ENCODE measurements around the gene MORC2.

MORC2 gene

DNA sequence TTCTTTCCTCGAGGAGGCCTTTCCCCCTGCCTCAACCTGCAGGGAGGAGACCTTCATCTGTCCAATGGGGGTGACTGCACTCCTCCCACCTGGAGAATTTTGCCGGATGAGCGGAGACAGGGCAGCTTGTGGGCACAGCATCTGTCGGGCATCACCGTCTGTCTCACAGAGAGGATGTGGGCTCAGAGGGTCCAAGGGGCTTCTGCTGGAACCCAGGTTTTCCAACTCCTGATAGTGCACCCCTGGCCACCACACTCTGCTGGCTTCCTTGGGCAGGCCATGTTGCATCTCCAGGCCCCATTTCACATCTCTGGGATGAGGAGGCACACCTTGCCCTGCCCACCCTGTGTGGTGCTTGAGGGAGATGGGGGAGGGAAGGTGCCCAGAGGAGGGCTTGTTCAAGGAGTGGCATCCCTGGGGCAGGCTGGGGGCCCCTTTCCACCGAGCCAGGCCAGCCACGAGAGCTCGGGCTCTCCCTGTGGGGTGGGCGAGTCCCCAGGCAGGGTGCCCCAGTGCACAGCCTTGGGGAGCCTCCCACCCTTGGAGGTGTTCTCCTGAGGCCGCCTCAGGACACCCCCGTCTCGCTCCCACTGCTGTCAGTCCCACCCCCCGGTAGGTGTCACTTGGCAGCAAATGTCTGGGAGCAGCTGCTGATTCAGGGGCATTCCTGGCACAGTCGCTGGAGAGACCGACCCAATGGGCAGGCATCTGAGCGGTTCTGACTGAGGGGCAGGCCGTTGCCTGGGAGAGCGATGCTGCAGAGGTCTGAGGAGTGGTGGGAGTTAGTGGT, 84.2 kb downstream of the MORC2 start:
- no peak for FAIRE-seq

- no peak for FAIRE-seq
Observed at GRCh38 chr22:30883586-30884145, 84.9 kb downstream of the MORC2 start.

GRCh38 chr22:30882974-30883533, 85.5 kb downstream of the MORC2 start:
- no peak for FAIRE-seq

- no peak for FAIRE-seq
Observed at GRCh38 chr22:30882184-30882717, 86.3 kb downstream of the MORC2 start.

GRCh38 chr22:30881361-30882183, 87.0 kb downstream of the MORC2 start:
- FAIRE-seq, result no peak

GRCh38 chr22:30880847-30881246, 87.7 kb downstream of the MORC2 start:
- no peak for FAIRE-seq

DNA sequence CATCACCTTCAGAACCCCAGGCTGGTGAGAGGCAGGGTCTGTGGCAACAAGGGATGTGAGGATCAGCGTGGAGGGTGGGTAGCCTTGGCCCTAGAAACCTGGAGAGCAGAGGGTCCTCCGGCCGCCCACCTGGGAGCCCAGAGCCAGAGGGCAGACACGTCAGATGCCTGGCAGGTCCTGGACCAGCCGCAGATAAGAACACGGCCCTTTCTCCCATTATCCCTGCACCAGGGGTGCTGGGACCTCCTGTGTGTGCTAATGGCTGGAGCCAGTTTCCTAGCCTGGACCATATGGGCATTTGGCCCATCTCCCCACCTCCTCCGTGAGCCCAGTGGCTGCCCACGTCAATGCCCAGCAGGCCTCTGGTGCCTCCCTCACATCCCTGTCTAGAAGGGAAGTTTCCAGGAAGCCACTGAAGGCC, 88.4 kb downstream of the MORC2 start:
- FAIRE-seq, result no peak

DNA sequence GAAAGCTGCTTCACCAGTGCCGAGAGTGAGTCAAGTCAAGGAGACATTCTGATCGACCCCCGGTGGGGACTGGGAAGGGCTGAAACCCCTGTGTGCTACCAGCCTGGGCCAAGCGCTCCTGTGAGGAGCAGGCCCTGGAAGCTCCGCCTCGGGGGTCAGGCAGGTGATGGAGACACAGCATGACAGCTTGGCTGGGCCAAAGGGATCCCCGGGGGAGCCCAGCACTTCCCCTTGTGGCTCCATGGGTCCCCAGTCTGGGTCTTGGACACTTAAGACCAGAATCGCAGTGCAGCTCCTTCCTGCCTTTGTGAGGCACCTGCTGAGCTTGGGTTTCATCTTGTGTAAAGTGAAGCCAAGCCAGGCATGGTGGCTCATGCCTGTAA, 89.2 kb downstream of the MORC2 start:
- FAIRE-seq, result no peak

DNA sequence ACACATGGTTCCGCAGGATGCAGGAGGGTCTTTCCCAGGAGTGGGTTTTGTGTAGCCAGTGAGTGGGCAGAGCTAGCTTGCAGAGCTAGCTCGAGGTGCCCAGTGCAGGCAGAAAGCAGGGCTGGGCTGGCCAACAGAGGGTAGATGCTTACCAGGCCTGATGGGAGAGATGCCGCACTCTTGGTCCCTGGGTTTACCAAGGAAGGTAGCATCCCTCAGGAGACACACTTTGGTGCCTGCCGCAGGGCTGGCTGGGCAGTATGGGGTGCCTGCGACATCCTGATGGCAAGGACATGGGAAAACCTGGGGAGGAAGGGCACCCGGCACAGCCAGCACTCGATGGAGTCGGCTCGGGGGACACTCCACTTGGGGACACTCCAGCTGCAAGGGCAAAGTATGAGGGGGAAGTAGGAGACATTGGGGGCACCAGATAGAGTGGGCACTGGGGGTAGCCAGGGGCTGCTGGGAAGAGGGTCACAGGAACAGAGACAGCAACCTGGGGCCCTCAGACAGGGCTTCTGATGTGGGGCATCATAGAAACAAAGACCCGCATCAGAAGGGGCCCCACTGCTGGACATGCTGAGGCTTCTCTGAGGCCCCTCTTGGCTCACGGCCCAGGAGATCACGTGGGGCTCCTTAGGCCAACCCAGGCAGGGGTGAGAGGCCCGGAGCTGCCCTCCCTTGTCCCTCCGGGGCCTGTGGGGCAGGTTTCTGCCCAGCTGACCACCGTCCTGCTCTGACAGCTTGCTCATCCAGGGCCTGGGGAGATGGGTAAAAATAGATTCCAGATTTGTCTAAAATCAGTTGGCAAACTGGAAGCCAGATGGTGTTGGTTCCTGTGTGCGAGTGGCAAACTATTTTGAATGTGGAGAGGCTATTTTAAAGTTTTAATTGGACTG, 89.8 kb downstream of the MORC2 start:
- FAIRE-seq, result no peak

GRCh38 chr22:30877662-30878515, 90.7 kb downstream of the MORC2 start:
- FAIRE-seq, result no peak

DNA sequence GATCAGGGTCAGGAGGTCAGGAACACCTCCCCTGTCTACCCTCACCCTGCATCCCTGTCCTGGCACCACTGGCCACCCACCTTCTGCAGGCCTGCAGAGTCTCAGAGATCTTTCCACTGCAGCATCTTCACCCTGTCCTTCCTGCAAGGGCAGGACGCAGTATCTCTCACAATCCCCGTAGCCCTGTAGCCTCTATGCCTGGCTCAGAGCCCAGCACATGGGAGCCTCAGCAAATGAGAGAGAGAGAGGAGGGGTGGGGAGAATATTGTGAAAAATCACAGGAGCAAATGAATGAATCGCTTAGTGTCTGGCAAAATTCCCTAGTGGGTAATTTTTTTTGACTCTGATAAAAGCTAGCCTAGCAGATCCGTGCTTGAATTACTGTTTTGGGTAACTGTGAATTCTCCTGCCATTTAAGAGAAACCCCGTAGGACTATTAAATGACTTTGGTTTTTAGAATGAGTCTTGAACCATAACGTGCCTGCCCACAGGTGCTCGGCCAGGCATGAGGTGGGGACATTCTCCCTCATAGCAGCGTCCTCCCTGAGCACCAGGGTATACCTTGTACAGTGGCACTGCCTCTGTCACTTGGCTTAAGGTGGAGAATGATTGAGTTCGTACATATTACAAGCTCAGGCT, 91.5 kb downstream of the MORC2 start:
- FAIRE-seq, result no peak

- no peak for FAIRE-seq
Observed at GRCh38 chr22:30876221-30876751, 92.3 kb downstream of the MORC2 start.

DNA sequence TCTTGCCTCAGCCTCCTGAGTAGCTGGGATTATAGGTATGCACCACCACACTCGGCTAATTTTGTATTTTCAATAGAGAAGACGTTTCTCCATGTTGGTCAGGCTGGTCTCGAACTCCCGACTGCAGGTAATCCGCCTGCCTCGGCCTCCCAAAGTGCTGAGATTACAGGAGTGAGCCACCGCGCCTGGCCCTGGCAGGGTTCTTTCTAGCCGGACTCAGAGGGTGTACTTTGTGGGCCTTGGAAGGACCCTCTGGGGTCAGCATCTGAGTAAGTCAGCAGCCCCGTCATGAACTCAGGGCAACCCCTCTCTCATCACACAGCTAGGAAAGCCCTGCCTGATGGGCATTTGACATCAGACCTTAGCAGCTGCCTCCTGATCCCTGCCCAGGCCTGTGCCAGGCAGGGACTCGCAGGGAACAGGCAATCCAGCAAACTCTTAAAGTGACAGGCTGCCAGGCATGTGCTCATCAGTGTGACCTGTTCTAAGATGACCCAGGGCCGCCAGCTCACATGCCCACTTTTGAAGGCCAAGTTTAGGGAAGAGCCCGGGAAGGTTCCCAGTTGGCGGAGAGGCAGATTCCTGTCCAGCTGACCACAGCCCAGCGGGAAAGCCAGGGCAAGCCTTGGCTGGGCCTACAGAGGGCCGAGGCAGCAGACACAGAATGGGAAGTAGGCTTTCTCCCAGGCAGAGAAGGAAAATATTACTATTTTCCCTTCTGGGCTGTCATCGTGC, 92.9 kb downstream of the MORC2 start:
- no peak for FAIRE-seq
